A549 (cell line): ENCODE data around the gene AGRN. TPM values are rescaled to one million over a fixed set of nuclear protein-coding genes. Genes with fewer than 3 reads are reported as not detected.
A peak's percentile ranks its signal among the peaks of the same experiment; 100 is the strongest.

Source experiments
- ATAC-seq, 2 experiments: fragments of 200-7000 bp in 1 of 2; fragments of >200 bp in 1 of 2; cut with Nextera tagmentation in 1 of 2; cut with Tn5 transposase in 1 of 2; 3 replicates each; pipeline versions ENCODE4 v1.8.0 to v1.9.1; 2018 to 2020; ENCODE audit warnings: mild to moderate bottlenecking in 1 of 2, moderate library complexity in 1 of 2
- CTCF ChIA-PET: fragments of 300-600 bp; sonication (Branson Sonifier 250); formaldehyde crosslinking; extraction: SDS; loops from one replicate; lab custom pipeline; 2021; ENCODE audit warnings: antibody characterized with exemption, inconsistent platforms; lab: Yijun Ruan, JAX
- POLR2A ChIA-PET: fragments of 350-600 bp; formaldehyde crosslinking; extraction: SDS; loops from one replicate; lab custom pipeline; 2021; ENCODE audit warnings: antibody characterized with exemption, inconsistent platforms; lab: Yijun Ruan, JAX
- DNase-seq, 2 experiments: peaks; one replicate each; pipeline versions ENCODE4 v3.0.0 to v3.0.0-alpha.2; 2011 to 2016; ENCODE audit warnings: low read depth in 1 of 2, low spot score in 1 of 2
- FAIRE-seq: peaks from 2 replicates; lab custom pipeline; 2011; peaks lifted over from hg19 to GRCh38; lab: Jason Lieb, UNC
- H3K27ac ChIP-seq, 2 experiments: fragments of >200 bp; sonication (Bioruptor Twin); formaldehyde crosslinking; 3 replicates each; pipeline ENCODE4 v1.5.1; 2016 to 2017
- H3K4me1 ChIP-seq: fragments of >200 bp; sonication (Bioruptor Twin); formaldehyde crosslinking; 3 replicates; pipeline ENCODE4 v1.6.1; 2016
- H3K4me2 ChIP-seq: fragments of >200 bp; sonication (Bioruptor Twin); formaldehyde crosslinking; 3 replicates; pipeline ENCODE4 v1.6.1; 2016
- H3K4me3 ChIP-seq: fragments of >200 bp; sonication (Bioruptor Twin); formaldehyde crosslinking; 3 replicates; pipeline ENCODE4 v1.5.1; 2016
- H3K9me3 ChIP-seq: fragments of >200 bp; sonication (Bioruptor Twin); formaldehyde crosslinking; 3 replicates; pipeline ENCODE4 v1.6.1; 2016
- CBX8 ChIP-seq: fragments of 200-600 bp; sonication (generic); IDR thresholded peaks from 2 replicates; pipeline ENCODE4 v1.6.1; 2016
- CEBPB ChIP-seq, 2 experiments: fragments of >200 bp in 1 of 2; sonication (Bioruptor Twin) in 1 of 2; formaldehyde crosslinking in 1 of 2; IDR thresholded peaks; 2 replicates each; pipeline ENCODE4 v1.6.1; 2012 to 2016
- EHF ChIP-seq: fragments of 250-450 bp; sonication (Bioruptor Pico); IDR thresholded peaks from 2 replicates; pipeline ENCODE4 v1.5.0; 2020; ENCODE audit warnings: mild to moderate bottlenecking
- EP300 ChIP-seq, 2 experiments: fragments of >200 bp; sonication (Bioruptor Twin); formaldehyde crosslinking; IDR thresholded peaks; 2 replicates in 1 of 2; 3 replicates in 1 of 2; pipeline ENCODE4 v1.6.1; 2016 to 2017
- ESRRA ChIP-seq: fragments of 150-350 bp; IDR thresholded peaks from 2 replicates; pipeline ENCODE4 v1.6.1; 2014; ENCODE audit warnings: mild to moderate bottlenecking, low read length, borderline replicate concordance
- FOSB ChIP-seq: fragments of 250-450 bp; sonication (Bioruptor Pico); IDR thresholded peaks from 2 replicates; pipeline ENCODE4 v1.5.0; 2020; ENCODE audit warnings: mild to moderate bottlenecking, moderate library complexity
- HDAC2 ChIP-seq: fragments of 200-600 bp; sonication (generic); IDR thresholded peaks from 2 replicates; pipeline ENCODE4 v1.6.1; 2016
- HEYL ChIP-seq: fragments of 250-450 bp; sonication (Bioruptor Pico); IDR thresholded peaks from 2 replicates; pipeline ENCODE4 v1.8.0; 2021; ENCODE audit warnings: mild to moderate bottlenecking, moderate library complexity
- HOXA7 ChIP-seq: fragments of 250-450 bp; sonication (Bioruptor Pico); IDR thresholded peaks from 2 replicates; pipeline ENCODE4 v1.5.0; 2020; ENCODE audit warnings: mild to moderate bottlenecking, moderate library complexity
- HOXB5 ChIP-seq: fragments of 250-450 bp; sonication (Bioruptor Pico); IDR thresholded peaks from 2 replicates; pipeline ENCODE4 v1.5.0; 2020; ENCODE audit warnings: mild to moderate bottlenecking, moderate library complexity
- KDM5A ChIP-seq: fragments of 200-600 bp; sonication (generic); IDR thresholded peaks from 2 replicates; pipeline ENCODE4 v1.6.1; 2016; ENCODE audit warnings: antibody characterized with exemption, mild to moderate bottlenecking
- MAFK ChIP-seq: fragments of 450-650 bp; IDR thresholded peaks from 2 replicates; pipeline ENCODE4 v1.6.1; 2014; ENCODE audit not compliant: partially characterized antibody
- MAZ ChIP-seq: fragments of 150-350 bp; IDR thresholded peaks from 2 replicates; pipeline ENCODE4 v1.6.1; 2014; ENCODE audit warnings: antibody characterized with exemption, low read depth, low read length, borderline replicate concordance
- NPAS2 ChIP-seq: fragments of 250-450 bp; sonication (Bioruptor Pico); IDR thresholded peaks from 2 replicates; pipeline ENCODE4 v1.8.0; 2022; ENCODE audit warnings: mild to moderate bottlenecking, moderate library complexity, borderline replicate concordance
- PBX3 ChIP-seq: IDR thresholded peaks from 2 replicates; pipeline ENCODE4 v1.6.1; 2012
- POLR2A ChIP-seq: IDR thresholded peaks from 2 replicates; pipeline ENCODE4 v1.6.1; 2012; ENCODE audit warnings: mild to moderate bottlenecking, low read length
- POLR2AphosphoS2 ChIP-seq: conservative IDR thresholded peaks from 2 replicates; pipeline ENCODE4 v1.6.1; 2012; ENCODE audit warnings: low read length, improper control_type of control experiment, inconsistent platforms
- RAD21 ChIP-seq, 2 experiments: fragments of >200 bp in 1 of 2; sonication (Bioruptor Twin) in 1 of 2; formaldehyde crosslinking in 1 of 2; IDR thresholded peaks in 1 of 2; conservative IDR thresholded peaks in 1 of 2; 2 replicates in 1 of 2; 3 replicates in 1 of 2; pipeline ENCODE4 v1.6.1; 2012 to 2018; ENCODE audit warnings: inconsistent platforms in 1 of 2
- SMC3 ChIP-seq: fragments of >200 bp; sonication (Bioruptor Twin); formaldehyde crosslinking; IDR thresholded peaks from 3 replicates; pipeline ENCODE4 v1.6.1; 2018; ENCODE audit warnings: inconsistent platforms
- SREBF2 ChIP-seq: fragments of 450-650 bp; IDR thresholded peaks from 2 replicates; pipeline ENCODE4 v1.6.1; 2014; ENCODE audit warnings: mild to moderate bottlenecking, moderate library complexity
- TFCP2L1 ChIP-seq: fragments of 250-450 bp; sonication (Bioruptor Pico); IDR thresholded peaks from 2 replicates; pipeline ENCODE4 v1.5.0; 2021; ENCODE audit warnings: mild to moderate bottlenecking
- WGBS: methylation state at CpG from one replicate; pipeline ENCODE4 v1.1.6; 2017; ENCODE audit errors: missing lambda C conversion rate; 5-methylcytosine and 5-hydroxymethylcytosine counted together
- polyA plus RNA-seq, 4 experiments: library from polyadenylated mRNA; depleted of rRNA in 3 of 4; stranded (reverse); fragments of >200 nt; fragmentation: RNase III in 1 of 4; extraction: RNeasy Plus Mini Kit Qiagen cat#74134 plus additional on column Dnase treatment in 1 of 4; gene quantifications; 2 replicates in 3 of 4; 3 replicates in 1 of 4; pipeline ENCODE4 v1.2.3, GENCODE V29; 2011 to 2017
- TF ChIP-seq, protein P1 (sequence below): fragments of 150-350 bp; IDR thresholded peaks from 2 replicates; pipeline ENCODE4 v1.6.1; 2014; ENCODE audit warnings: low read depth, mild to moderate bottlenecking, low read length

AGRN gene
- polyA plus RNA-seq, 2 of the 4 experiments (the other 2 are of a cell fraction): 23.9 to 90.9 TPM

DNA sequence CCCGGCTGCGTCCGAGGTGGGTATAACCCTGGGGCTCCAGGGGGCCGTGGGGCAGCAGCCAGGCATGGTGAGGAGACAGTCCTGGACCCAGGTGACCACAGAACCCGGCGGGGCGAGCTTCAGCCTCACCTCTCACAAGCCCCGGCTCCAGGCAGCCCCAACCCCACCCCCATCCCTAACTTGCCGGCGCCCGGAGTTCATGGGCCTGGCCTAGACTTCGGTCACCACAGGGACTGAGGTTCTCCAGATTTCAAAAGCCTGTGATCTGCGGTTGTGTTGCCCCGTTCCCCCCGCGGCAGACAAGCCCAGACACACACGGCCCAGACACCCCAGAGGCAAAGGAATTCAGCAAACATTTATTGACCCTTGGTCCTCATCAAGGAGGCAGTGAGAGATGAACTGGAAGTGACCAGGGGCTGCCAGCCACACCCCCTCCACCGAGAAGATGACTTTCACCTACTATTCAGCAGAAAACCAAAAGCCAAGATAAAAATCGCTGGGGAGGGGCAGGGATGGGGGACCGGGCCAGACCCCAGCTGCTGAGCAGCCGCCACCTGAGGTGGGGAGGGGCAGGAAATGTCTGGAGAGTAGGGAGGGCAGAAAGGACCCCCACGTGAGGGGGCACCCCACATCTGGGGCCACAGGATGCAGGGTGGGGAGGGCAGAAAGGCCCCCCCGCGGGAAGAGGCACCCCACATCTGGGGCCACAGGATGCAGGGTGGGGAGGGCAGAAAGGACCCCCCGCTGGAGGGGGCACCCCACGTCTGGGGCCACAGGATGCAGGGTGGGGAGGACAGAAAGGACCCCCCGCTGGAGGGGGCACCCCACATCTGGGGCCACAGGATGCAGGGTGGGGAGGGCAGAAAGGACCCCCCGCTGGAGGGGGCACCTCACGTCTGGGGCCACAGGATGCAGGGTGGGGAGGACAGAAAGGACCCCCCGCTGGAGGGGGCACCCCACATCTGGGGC lies 24.0 kb upstream of the AGRN start:
- peaks cover 14% of the 10 kb centered on the region for H3K4me1 ChIP-seq

DNA sequence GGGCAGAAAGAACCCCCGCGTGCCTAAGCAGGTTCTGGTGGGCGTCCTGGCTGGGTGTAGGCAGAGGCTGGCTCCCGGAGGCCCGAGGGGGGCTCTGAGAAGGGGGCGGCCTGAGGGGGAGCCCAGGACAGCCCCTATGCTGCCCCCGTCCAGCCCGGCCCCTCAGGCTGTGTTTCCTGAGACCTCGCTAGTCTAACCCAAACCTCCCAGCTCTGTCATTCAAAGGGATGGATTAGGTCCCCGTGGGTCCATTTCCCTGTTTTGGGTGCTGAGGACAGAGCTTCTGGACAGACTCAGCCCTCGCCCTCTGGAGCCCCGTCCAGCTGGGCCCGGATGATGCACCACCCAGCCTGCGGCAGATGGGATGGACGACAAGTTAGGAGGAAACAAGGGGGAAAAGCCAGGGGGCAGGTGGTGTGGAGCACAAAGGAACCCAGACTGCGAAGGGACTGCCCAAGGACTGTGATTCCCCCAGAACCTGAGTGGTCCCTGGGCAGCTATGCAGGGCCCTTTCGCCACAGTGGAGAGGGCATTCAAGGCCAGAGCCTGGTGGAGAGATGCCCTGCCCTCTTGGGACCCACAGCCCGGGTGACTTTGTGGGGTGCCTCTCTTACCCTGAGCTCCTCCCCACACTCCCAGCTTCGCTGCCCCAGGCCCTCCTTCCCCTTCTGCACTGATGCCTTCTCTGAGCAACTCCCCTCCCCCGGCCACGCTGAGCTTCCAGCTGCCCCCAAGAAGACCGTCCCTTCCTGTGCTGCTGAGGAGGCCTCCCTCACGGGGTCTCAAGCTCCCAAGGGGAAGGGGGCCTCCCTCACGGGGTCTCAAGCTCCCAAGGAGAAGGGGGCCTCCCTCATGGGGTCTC lies 22.8 kb upstream of the AGRN start:
- WGBS: 78% methylated on average over 14 of the region's 24 CpGs
- DNase-seq (no peak), FAIRE-seq (no peak), ATAC-seq (peak in 1 of 2 experiments; percentile 1; a peak in 2 of 6 replicates)
- no peak overlapping the region for H3K4me3 ChIP-seq
- peaks cover 6% of the 10 kb centered on the region; the same call in 2 of the 3 replicates for H3K9me3 ChIP-seq
- peaks cover 14% of the 10 kb centered on the region for H3K4me1 ChIP-seq
- TF ChIP-seq TFCP2L1 (CRISPR knock-in tag): peak; percentile 19; the same call in 1 of the 2 replicates
- no peak for TF ChIP-seq ESRRA
- H3K4me2 ChIP-seq: no peak overlapping the region; the same call in 2 of the 3 replicates
- ChIA-PET CTCF (interaction anchor here (1.0 to 4.3 kb wide), 6 partner anchors 10 to 67 kb away, joined by 3 to 33 read pairs (median 6); no protein-coding TSS in a partner anchor), POLR2A (no interaction called here)
- no peak overlapping the region for H3K27ac ChIP-seq

More for the DNA sequence above, 24.0 kb upstream of the AGRN start:
- FAIRE-seq: no peak
- 63% methylated on average over 9 of the region's 30 CpGs for WGBS
- ChIA-PET CTCF (interaction anchor here (1.7 to 4.9 kb wide), 4 partner anchors 10 to 68 kb away, joined by 4 to 48 read pairs (median 10); no protein-coding TSS in a partner anchor), POLR2A (no interaction called here)
- H3K4me3 ChIP-seq: no peak overlapping the region
- 0 out of 6 replicates have a peak overlapping the region, but pooled peaks of 1 of the 2 experiments have one; percentile 46 for H3K27ac ChIP-seq
- TF ChIP-seq, protein P1, sequence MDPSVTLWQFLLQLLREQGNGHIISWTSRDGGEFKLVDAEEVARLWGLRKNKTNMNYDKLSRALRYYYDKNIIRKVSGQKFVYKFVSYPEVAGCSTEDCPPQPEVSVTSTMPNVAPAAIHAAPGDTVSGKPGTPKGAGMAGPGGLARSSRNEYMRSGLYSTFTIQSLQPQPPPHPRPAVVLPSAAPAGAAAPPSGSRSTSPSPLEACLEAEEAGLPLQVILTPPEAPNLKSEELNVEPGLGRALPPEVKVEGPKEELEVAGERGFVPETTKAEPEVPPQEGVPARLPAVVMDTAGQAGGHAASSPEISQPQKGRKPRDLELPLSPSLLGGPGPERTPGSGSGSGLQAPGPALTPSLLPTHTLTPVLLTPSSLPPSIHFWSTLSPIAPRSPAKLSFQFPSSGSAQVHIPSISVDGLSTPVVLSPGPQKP: no peak
- TF ChIP-seq CBX8 (no peak), CEBPB (IDR thresholded peaks at IDR 0.05) (no peak), FOSB (CRISPR knock-in tag) (peak; percentile 3; the same call in 1 of the 2 replicates)
- peak overlapping the region; percentile 37; the same call in 2 of the 3 replicates for H3K4me2 ChIP-seq
- DNase-seq: peak in 1 of 2 experiments; percentile 46
- ATAC-seq: no peak; a peak in 1 of 6 replicates
- H3K9me3 ChIP-seq: peaks cover 14% of the 10 kb centered on the region; the same call in 2 of the 3 replicates

DNA sequence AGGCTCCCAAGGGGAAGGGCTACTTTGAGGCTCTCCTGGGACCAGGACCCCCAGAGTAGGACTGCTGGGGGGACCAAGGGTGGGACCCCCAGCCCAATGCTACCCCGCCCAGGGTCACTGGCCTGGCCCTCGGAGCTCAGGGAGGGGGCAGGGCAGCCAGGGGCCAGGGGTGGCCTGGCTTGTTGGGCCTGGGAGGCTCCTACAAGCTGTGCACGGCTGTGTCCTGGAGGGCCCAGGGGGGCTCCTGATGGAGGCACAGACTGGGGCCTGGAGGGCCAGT lies 22.3 kb upstream of the AGRN start:
- ChIA-PET CTCF (interaction anchor here (1.0 to 4.3 kb wide), 6 partner anchors 11 to 66 kb away, joined by 3 to 33 read pairs (median 6); no protein-coding TSS in a partner anchor), POLR2A (no interaction called here)
- no CpG with 5 or more reads among the region's 3 CpGs for WGBS
- Histone ChIP-seq H3K4me3 (no peak overlapping the region), H3K27ac (no peak overlapping the region), H3K4me2 (no peak overlapping the region; the same call in 2 of the 3 replicates), H3K4me1 (peaks cover 14% of the 10 kb centered on the region), H3K9me3 (peaks cover under 1% of the 10 kb centered on the region; the same call in 2 of the 3 replicates)
- FAIRE-seq: no peak
- TF ChIP-seq MAFK (no peak), MAZ (no peak), HEYL (CRISPR knock-in tag) (no peak), KDM5A (no peak), HOXB5 (CRISPR knock-in tag) (no peak), POLR2AphosphoS2 (no peak), RAD21 (conservative IDR thresholded peaks at IDR 0.05 in 1 of 2, IDR thresholded peaks at IDR 0.05 in 1 of 2) (no peak), NPAS2 (CRISPR knock-in tag) (no peak), POLR2A (no peak), EP300 (IDR thresholded peaks at IDR 0.05) (no peak), PBX3 (no peak), HOXA7 (CRISPR knock-in tag) (no peak), SREBF2 (no peak), SMC3 (no peak), HDAC2 (no peak), FOSB (CRISPR knock-in tag) (no peak), EHF (CRISPR knock-in tag) (no peak)
- TF ChIP-seq, protein P1: no peak
- no peak for DNase-seq
- ATAC-seq: no peak
